Measurements from ENCODE around the gene SAGE1.
"Not testable (repeated sequence)": the region's sequence is repeated elsewhere in the genome, so short reads cannot be mapped to it uniquely, and the experiment has no call there.

The SAGE1 gene

DNA sequence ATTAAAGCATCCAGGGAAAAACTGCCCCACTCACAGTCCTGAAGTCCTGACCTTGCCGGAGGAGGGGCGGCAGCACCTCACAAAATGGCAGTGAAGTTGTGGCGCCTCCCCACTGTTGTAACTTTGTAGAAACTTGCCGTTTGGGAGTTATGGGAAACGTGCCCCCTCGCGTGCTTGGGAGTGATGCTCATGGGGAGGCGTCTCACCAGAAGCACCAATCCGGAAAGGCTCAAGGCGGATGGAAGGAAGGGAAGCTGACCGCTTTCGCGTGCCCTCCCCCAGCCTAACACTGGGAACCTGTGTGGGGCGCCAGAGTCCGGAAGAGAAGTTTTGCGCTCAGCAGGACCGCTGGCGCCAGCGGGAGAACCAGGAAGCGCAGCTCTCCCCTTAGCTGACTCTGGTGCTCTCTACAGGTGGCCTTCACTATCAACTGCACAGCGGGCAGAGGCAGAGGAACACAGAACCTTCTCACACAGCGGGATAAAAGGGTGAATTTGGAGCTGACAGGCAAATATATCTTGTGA, at the start of gene SAGE1, which contains the start of gene CT45A10:
TSS of gene SAGE1 (plus strand) at position 423 of the 524 bp plus-strand sequence. CDS start 2,527 bp downstream, outside the sequence.
TSS of gene CT45A10 (minus strand) at position 151 of the 524 bp plus-strand sequence. CDS start 8,100 bp downstream, outside the sequence.
- H3K4me3 ChIP-seq (ENCODE audit: low read depth, low read length): no peak within 1 kb of the TSS
- TF ChIP-seq, protein P1, sequence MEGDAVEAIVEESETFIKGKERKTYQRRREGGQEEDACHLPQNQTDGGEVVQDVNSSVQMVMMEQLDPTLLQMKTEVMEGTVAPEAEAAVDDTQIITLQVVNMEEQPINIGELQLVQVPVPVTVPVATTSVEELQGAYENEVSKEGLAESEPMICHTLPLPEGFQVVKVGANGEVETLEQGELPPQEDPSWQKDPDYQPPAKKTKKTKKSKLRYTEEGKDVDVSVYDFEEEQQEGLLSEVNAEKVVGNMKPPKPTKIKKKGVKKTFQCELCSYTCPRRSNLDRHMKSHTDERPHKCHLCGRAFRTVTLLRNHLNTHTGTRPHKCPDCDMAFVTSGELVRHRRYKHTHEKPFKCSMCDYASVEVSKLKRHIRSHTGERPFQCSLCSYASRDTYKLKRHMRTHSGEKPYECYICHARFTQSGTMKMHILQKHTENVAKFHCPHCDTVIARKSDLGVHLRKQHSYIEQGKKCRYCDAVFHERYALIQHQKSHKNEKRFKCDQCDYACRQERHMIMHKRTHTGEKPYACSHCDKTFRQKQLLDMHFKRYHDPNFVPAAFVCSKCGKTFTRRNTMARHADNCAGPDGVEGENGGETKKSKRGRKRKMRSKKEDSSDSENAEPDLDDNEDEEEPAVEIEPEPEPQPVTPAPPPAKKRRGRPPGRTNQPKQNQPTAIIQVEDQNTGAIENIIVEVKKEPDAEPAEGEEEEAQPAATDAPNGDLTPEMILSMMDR (IDR thresholded peaks at IDR 0.05; ENCODE audit: low read depth, low read length): no peak

DNA sequence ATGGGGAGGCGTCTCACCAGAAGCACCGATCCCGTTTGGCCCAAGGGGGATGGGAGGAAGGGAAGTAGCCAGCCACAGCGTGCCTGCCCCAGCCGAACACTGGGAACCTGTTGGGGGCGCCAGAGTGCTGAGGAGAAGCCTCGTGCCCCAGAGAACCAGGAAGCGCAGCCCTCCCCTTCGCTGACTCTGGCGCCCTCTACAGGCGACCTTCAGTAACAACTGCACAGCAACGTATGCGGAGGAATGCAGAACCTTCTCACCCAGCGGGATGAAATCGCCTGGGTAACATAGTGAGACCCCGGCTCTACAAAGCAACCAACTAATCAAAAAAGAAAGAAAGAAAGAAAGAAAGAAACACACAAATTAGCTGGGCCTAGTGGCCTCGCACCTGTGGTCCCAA, 39.1 kb upstream of the SAGE1 start, which contains the start of gene CT45A8:
TSS of gene CT45A8 (minus strand) at position 101 of the 400 bp plus-strand sequence. CDS start 3,755 bp downstream, outside the sequence.
- not testable (repeated sequence) for H3K4me3 ChIP-seq (ENCODE audit: low read depth, low read length)

DNA sequence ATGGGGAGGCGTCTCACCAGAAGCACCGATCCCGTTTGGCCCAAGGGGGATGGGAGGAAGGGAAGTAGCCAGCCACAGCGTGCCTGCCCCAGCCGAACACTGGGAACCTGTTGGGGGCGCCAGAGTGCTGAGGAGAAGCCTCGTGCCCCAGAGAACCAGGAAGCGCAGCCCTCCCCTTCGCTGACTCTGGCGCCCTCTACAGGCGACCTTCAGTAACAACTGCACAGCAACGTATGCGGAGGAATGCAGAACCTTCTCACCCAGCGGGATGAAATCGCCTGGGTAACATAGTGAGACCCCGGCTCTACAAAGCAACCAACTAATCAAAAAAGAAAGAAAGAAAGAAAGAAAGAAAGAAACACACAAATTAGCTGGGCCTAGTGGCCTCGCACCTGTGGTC, 21.8 kb upstream of the SAGE1 start, which contains the start of gene CT45A9:
TSS of gene CT45A9 (minus strand) at position 101 of the 400 bp plus-strand sequence. CDS start 3,751 bp downstream, outside the sequence.
- H3K4me3 ChIP-seq (ENCODE audit: low read depth, low read length): not testable (repeated sequence)

DNA sequence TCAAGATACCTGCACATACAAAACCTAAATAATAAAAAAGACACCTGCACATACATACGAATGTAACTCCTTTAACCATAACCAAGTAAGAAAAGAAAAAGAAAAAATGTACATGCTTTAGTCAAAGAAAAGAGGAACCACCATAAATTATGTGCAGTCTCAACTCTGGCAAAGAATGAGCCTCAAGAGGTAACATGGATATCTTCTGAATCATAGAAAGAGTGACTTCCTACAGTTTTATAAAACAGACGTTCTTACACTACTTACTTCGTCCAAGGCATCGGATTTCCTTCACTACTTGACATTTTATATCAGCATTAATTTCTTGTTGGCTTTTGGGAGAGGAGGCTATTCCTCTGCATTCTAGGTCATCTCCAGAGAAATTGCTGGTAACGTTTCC, 10.8 kb upstream of the SAGE1 start:
- H3K4me3 ChIP-seq (ENCODE audit: low read depth, low read length): not testable (repeated sequence)

DNA sequence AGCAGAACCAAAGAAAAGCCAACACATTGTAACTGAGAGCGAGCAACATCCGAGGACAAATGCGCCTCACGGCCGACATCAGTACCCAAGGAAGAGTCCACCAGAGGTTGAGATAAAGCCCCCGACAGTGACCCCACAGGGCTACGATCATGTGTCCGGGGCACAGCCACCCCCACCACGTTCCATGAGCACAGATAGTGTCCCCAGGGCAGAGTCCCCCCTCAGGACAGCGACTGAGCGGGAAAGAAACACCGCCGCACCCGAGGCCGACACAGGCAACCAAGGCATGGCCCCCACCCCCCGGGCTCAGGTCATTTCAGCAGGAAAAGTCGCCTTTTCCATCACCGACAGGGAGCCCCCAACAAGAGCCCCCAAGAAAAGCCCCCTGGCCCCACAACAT, 5.3 kb upstream of the SAGE1 start:
- H3K4me3 ChIP-seq (ENCODE audit: low read depth, low read length): not testable (repeated sequence)

GRCh38 chrX:135888976-135889375, 4.5 kb upstream of the SAGE1 start:
- H3K4me3 ChIP-seq (ENCODE audit: low read depth, low read length): not testable (repeated sequence)

DNA sequence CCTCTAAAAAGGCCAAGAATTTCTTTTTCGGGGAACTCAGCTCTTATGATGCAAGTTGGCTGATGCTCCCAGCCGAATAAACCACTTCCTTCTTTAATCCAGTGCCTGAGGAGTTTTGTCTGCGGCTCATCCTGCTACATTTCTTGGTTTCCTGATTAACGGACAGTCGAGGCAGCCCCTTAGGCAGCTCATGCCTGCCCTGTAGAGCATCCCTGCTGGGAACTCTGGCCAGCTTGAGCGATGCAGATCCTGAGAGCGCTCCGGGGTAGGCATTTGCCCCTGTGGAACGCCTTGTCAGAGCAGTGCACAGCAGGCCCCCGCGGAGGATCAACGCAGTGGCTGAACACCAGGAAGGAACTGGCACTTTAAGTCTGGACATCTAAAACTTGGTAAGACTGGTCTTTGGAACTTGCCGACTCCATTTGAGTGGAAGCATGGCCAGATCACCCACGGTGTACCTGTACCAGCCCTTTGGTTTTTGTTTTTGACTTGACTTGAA, 3.4 kb upstream of the SAGE1 start:
- TF ChIP-seq, protein P1 (IDR thresholded peaks at IDR 0.05; ENCODE audit: low read depth, low read length): no peak
- no peak overlapping the region for H3K4me3 ChIP-seq (ENCODE audit: low read depth, low read length)

- TF ChIP-seq, protein P1 (IDR thresholded peaks at IDR 0.05; ENCODE audit: low read depth, low read length): no peak
- no peak overlapping the region for H3K4me3 ChIP-seq (ENCODE audit: low read depth, low read length)
Measured at GRCh38 chrX:135892781-135893180, 735 bp upstream of the SAGE1 start.

DNA sequence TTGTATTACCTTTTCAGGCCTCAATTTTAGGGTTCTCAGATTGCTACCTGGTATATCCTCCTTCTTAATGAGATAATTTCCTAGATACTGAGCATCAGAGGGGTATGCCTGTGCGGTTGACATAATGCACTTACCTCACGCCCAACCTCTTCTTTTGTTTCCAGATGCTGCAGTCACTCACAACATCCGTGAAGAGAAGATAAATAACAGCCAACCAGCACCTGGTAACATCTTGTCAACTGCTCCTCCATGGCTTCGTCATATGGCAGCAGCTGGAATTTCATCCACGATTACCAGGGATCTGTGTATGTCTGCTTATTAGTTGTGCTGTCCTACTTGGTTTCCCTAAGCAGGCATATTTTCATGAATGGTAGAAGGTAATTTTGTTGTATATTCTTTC, 16.7 kb downstream of the SAGE1 start:
- TF ChIP-seq, protein P1 (IDR thresholded peaks at IDR 0.05; ENCODE audit: low read depth, low read length): no peak
- H3K4me3 ChIP-seq (ENCODE audit: low read depth, low read length): no peak overlapping the region

DNA sequence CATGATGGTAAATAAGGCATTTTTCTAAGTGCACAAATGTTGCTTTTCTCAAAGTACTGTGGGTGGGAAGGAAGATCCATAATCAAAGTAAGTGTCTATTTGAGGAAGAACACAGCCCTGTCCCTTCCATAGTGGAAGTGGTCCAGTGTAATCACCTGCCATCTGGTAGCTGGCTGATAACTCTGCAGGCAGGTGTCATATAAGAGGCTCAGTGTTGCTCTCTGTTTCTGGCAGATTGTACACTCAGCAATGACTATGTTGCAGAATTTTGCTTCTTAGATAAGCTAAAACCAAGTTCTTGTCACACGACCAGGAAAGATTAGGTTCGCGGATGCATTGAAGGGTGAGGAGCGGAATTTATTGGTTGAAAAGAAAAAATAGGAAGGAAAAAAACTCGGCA, 20.9 kb downstream of the SAGE1 start:
- H3K4me3 ChIP-seq (ENCODE audit: low read depth, low read length): no peak overlapping the region
- TF ChIP-seq, protein P1 (IDR thresholded peaks at IDR 0.05; ENCODE audit: low read depth, low read length): no peak

DNA sequence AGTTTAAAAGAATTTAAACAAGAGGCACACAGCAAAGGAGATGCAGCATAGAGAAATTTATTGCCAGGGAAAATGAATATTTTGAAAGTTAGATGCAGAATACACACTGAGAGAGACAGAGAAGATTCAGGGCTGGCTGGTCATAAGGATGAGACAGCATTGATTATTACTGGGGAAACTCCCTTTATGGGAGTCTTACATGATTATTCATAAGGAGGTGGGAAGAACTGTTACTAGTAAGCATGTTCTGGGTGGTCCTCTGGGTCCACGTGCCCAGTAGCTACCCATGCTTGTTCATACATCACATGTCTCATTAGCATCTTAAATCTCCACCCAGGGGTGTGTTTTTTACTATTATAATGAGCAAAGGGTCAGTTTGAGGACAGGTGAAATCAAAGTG, 27.0 kb downstream of the SAGE1 start:
- H3K4me3 ChIP-seq (ENCODE audit: low read depth, low read length): not testable (repeated sequence)

Measured in WI38 (cell line).